IMR-90 (cell line): ENCODE data around the gene TMEM43. TPM values are rescaled to one million over a fixed set of nuclear protein-coding genes. Genes with fewer than 3 reads are reported as not detected.

Experiments used
- ATAC-seq: fragments of 200-7000 bp; cut with Tn5 transposase; 2 replicates; pipeline ENCODE4 v1.9.1; 2020; ENCODE audit warnings: low read depth, mild to moderate bottlenecking, moderate library complexity
- BruUV-seq: library from RNA; stranded (reverse); fragments of 400-500 nt; replicated peaks from 2 replicates; lab custom pipeline; 2021; lab: Mats Ljungman, UMichigan
- CTCF ChIA-PET: fragments of 300-600 bp; formaldehyde crosslinking; extraction: SDS; loops from one replicate; lab custom pipeline; 2021; ENCODE audit warnings: antibody characterized with exemption; lab: Yijun Ruan, JAX
- POLR2A ChIA-PET: fragments of 300-600 bp; sonication (Branson Sonifier 250); formaldehyde crosslinking; loops from one replicate; lab custom pipeline; 2022; ENCODE audit warnings: antibody characterized with exemption; ENCODE audit not compliant: unreplicated experiment; lab: Charles Lee
- DNase-seq: peaks from one replicate; pipeline ENCODE4 v3.0.0; 2013
- H2AFZ ChIP-seq: replicated peaks from 2 replicates; pipeline ENCODE3; 2013; ENCODE audit warnings: low read length, mild to moderate bottlenecking; ENCODE audit not compliant: poor library complexity
- H2AK5ac ChIP-seq: 2 replicates; pipeline ENCODE4 v1.6.1; 2013; ENCODE audit warnings: low read depth, low read length, inconsistent platforms
- H2AK9ac ChIP-seq: replicated peaks from 2 replicates; pipeline ENCODE3; 2013; ENCODE audit warnings: mild to moderate bottlenecking, low read depth, low read length, moderate library complexity; ENCODE audit not compliant: poor library complexity
- H2BK120ac ChIP-seq: 2 replicates; pipeline ENCODE4 v1.6.1; 2013; ENCODE audit warnings: low read depth, low read length, inconsistent platforms
- H2BK15ac ChIP-seq: 3 replicates; pipeline ENCODE4 v1.6.1; 2013; ENCODE audit warnings: low read depth, low read length, inconsistent platforms
- H2BK20ac ChIP-seq: 2 replicates; pipeline ENCODE4 v1.6.1; 2013; ENCODE audit warnings: low read depth, mild to moderate bottlenecking, inconsistent platforms, low read length, moderate library complexity
- H2BK5ac ChIP-seq: 2 replicates; pipeline ENCODE4 v1.6.1; 2013; ENCODE audit warnings: mild to moderate bottlenecking, low read depth, low read length, inconsistent platforms; ENCODE audit not compliant: poor library complexity, severe bottlenecking
- H3K14ac ChIP-seq: replicated peaks from 2 replicates; pipeline ENCODE4 v1.6.1; 2013; ENCODE audit warnings: low read depth, low read length, inconsistent platforms
- H3K18ac ChIP-seq: 2 replicates; pipeline ENCODE4 v1.6.1; 2013; ENCODE audit warnings: low read depth, low read length, control low read depth
- H3K23ac ChIP-seq: 2 replicates; pipeline ENCODE4 v1.6.1; 2013; ENCODE audit warnings: low read depth, low read length, inconsistent platforms
- H3K27ac ChIP-seq: 2 replicates; pipeline ENCODE4 v1.5.1; 2013; ENCODE audit warnings: mild to moderate bottlenecking, control low read depth, low read length; ENCODE audit not compliant: insufficient read depth
- H3K27me3 ChIP-seq: 2 replicates; pipeline ENCODE4 v1.6.1; 2013; ENCODE audit warnings: low read length; ENCODE audit not compliant: control insufficient read depth, insufficient read depth
- H3K36me3 ChIP-seq: 2 replicates; pipeline ENCODE4 v1.6.1; 2013; ENCODE audit warnings: low read length, mixed read lengths; ENCODE audit not compliant: control insufficient read depth, insufficient read depth
- H3K4ac ChIP-seq: 2 replicates; pipeline ENCODE4 v1.6.1; 2013; ENCODE audit warnings: low read depth, low read length, inconsistent platforms
- H3K4me1 ChIP-seq: 2 replicates; pipeline ENCODE4 v1.6.1; 2013; ENCODE audit warnings: low read length, mixed read lengths; ENCODE audit not compliant: control insufficient read depth, insufficient read depth
- H3K4me2 ChIP-seq: 2 replicates; pipeline ENCODE4 v1.6.1; 2013; ENCODE audit warnings: low read depth, mild to moderate bottlenecking, control low read depth, low read length, moderate library complexity
- H3K4me3 ChIP-seq: 2 replicates; pipeline ENCODE4 v1.5.1; 2013; ENCODE audit warnings: low read depth, mild to moderate bottlenecking, control low read depth, low read length, moderate library complexity; ENCODE audit not compliant: insufficient read depth
- H3K56ac ChIP-seq: 2 replicates; pipeline ENCODE4 v1.6.1; 2013; ENCODE audit warnings: low read length, inconsistent platforms; ENCODE audit not compliant: insufficient read depth; ENCODE audit errors: extremely low read depth
- H3K79me1 ChIP-seq, 2 experiments: 2 replicates each; pipeline ENCODE4 v1.6.1; 2013; ENCODE audit warnings: low read length in 2 of 2, inconsistent platforms in 1 of 2, low read depth in 1 of 2
- H3K9ac ChIP-seq: 2 replicates; pipeline ENCODE4 v1.6.1; 2013; ENCODE audit warnings: low read depth, low read length, control low read depth
- H3K9me1 ChIP-seq: 2 replicates; pipeline ENCODE4 v1.6.1; 2013; ENCODE audit warnings: low read length, inconsistent platforms; ENCODE audit not compliant: insufficient read depth
- H3K9me3 ChIP-seq: 2 replicates; pipeline ENCODE4 v1.6.1; 2013; ENCODE audit warnings: low read length; ENCODE audit not compliant: control insufficient read depth, insufficient read depth
- H4K20me1 ChIP-seq: 2 replicates; pipeline ENCODE4 v1.6.1; 2013; ENCODE audit warnings: low read length, inconsistent platforms; ENCODE audit not compliant: insufficient read depth
- H4K5ac ChIP-seq: 2 replicates; pipeline ENCODE4 v1.6.1; 2013; ENCODE audit warnings: mild to moderate bottlenecking, low read depth, low read length, control low read depth
- H4K8ac ChIP-seq, 2 experiments: 2 replicates each; pipeline ENCODE4 v1.6.1; 2013; ENCODE audit warnings: low read depth in 2 of 2, low read length in 2 of 2, control low read depth in 1 of 2, inconsistent platforms in 1 of 2
- H4K91ac ChIP-seq: 2 replicates; pipeline ENCODE4 v1.6.1; 2013; ENCODE audit warnings: low read depth, low read length, inconsistent platforms; ENCODE audit not compliant: insufficient read depth
- BHLHE40 ChIP-seq: fragments of 150-350 bp; IDR thresholded peaks from 2 replicates; pipeline ENCODE4 v1.6.1; 2016; ENCODE audit warnings: mild to moderate bottlenecking, low read depth, low read length
- CEBPB ChIP-seq: IDR thresholded peaks from 2 replicates; pipeline ENCODE4 v1.6.1; 2012; ENCODE audit warnings: low read depth, low read length, improper control_type of control experiment
- CHD1 ChIP-seq: IDR thresholded peaks from 2 replicates; pipeline ENCODE4 v1.6.1; 2012; ENCODE audit warnings: low read depth, low read length, improper control_type of control experiment
- ELK1 ChIP-seq: fragments of 150-350 bp; IDR thresholded peaks from 2 replicates; pipeline ENCODE4 v1.6.1; 2016; ENCODE audit warnings: low read depth, mild to moderate bottlenecking, low read length, moderate library complexity, borderline replicate concordance
- FOS ChIP-seq: fragments of 150-350 bp; IDR thresholded peaks from 2 replicates; pipeline ENCODE4 v1.6.1; 2016; ENCODE audit warnings: low read depth, low read length
- MAFK ChIP-seq: IDR thresholded peaks from 2 replicates; pipeline ENCODE4 v1.6.1; 2012; ENCODE audit warnings: low read depth, low read length, improper control_type of control experiment
- MAZ ChIP-seq: IDR thresholded peaks from 2 replicates; pipeline ENCODE4 v1.6.1; 2012; ENCODE audit warnings: low read depth, mild to moderate bottlenecking, low read length, improper control_type of control experiment, moderate library complexity, borderline replicate concordance
- MXI1 ChIP-seq: IDR thresholded peaks from 2 replicates; pipeline ENCODE4 v1.6.1; 2012; ENCODE audit warnings: low read depth, mild to moderate bottlenecking, low read length, moderate library complexity, borderline replicate concordance
- NFE2L2 ChIP-seq: fragments of 150-350 bp; IDR thresholded peaks from 2 replicates; pipeline ENCODE4 v1.6.1; 2016; ENCODE audit warnings: low read depth, mild to moderate bottlenecking, low read length
- POLR2A ChIP-seq: IDR thresholded peaks from 2 replicates; pipeline ENCODE4 v1.6.1; 2012; ENCODE audit warnings: mild to moderate bottlenecking, low read depth, low read length
- RAD21 ChIP-seq: IDR thresholded peaks from 2 replicates; pipeline ENCODE4 v1.6.1; 2012; ENCODE audit warnings: low read length, improper control_type of control experiment
- RCOR1 ChIP-seq: IDR thresholded peaks from 2 replicates; pipeline ENCODE4 v1.6.1; 2012; ENCODE audit warnings: mild to moderate bottlenecking, low read length, improper control_type of control experiment; ENCODE audit not compliant: insufficient replicate concordance
- RFX5 ChIP-seq: IDR thresholded peaks from 2 replicates; pipeline ENCODE4 v1.8.0; 2012; ENCODE audit warnings: low read depth, mild to moderate bottlenecking, low read length, moderate library complexity
- SMC3 ChIP-seq: fragments of 150-350 bp; IDR thresholded peaks from 2 replicates; pipeline ENCODE4 v1.6.1; 2016; ENCODE audit warnings: low read depth, mild to moderate bottlenecking, antibody characterized with exemption, low read length, moderate library complexity
- USF2 ChIP-seq: fragments of 150-350 bp; IDR thresholded peaks from 2 replicates; pipeline ENCODE4 v1.6.1; 2017; ENCODE audit warnings: mild to moderate bottlenecking, antibody characterized with exemption, low read length, low read depth
- WGBS, 2 experiments: methylation state at CpG; one replicate each; pipeline versions ENCODE4 v1.1.5 to v1.1.7; 2013; ENCODE audit warnings: missing lambda C conversion rate in 2 of 2; ENCODE audit not compliant: insufficient read length in 1 of 2; ENCODE audit errors: extremely low coverage in 2 of 2; 5-methylcytosine and 5-hydroxymethylcytosine counted together
- dilution Hi-C: fragments of 300-500 bp; cut with HindIII; formaldehyde crosslinking; loops from one replicate; pipeline ENCODE4 v1.14.3; 2018; ENCODE audit warnings: low sequenced_read_pairs; ENCODE audit not compliant: unreplicated experiment
- in situ Hi-C: fragments of 300-500 bp; cut with MboI; formaldehyde crosslinking; loops from 3 replicates; pipeline ENCODE4 v1.14.3; 2019; ENCODE audit warnings: low sequenced_read_pairs, inconsistent platforms, mixed read lengths
- intact Hi-C: fragments of 100-400 bp; cut with micrococcal nuclease; formaldehyde crosslinking; loops from 2 replicates; pipeline ENCODE4 v1.10.0; 2022
- polyA plus RNA-seq, 3 experiments: library from polyadenylated mRNA; depleted of rRNA; stranded (reverse); fragments of >200 nt; gene quantifications; 2 replicates each; pipeline ENCODE4 v1.2.3, GENCODE V29; 2012; ENCODE audit warnings: low replicate concordance in 1 of 3
- total RNA-seq: library from RNA; depleted of rRNA; stranded (reverse); fragments of >200 nt; gene quantifications from 2 replicates; pipeline ENCODE4 v1.2.3, GENCODE V29; 2012
- TF ChIP-seq, protein P1 (sequence below): conservative IDR thresholded peaks from 2 replicates; pipeline ENCODE4 v1.5.1; 2012; ENCODE audit warnings: mild to moderate bottlenecking, low read depth, low read length, improper control_type of control experiment

TMEM43 gene
- total and polyA plus RNA-seq, 2 of the 4 experiments (the other 2 are of a cell fraction): 109 to 114 TPM

DNA sequence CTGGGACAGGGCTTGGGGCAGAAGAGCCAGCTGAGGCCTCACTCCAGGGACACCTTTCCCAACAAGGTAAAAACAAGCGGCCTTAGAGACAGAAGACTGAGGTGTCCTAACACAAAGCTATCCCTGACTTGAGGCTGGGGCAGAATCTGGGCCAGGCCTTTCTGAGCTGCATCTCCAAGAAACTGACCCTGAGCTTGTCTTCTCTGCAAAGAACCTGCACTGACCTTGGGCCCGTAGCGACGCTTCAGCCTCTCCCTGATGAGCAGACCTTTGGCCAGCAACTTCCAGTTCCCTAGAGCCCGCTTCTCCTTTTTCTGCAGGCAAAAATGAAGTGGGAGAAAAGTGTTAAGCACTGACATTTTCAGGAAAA lies 22.2 kb downstream of the TMEM43 start:
- no peak overlapping the region for H4K5ac ChIP-seq
- peaks cover 7% of the 10 kb centered on the region for H4K20me1 ChIP-seq
- no peak overlapping the region for H3K4me3 ChIP-seq
- ChIA-PET POLR2A (no interaction called here), CTCF (no interaction called here)
- H2AK5ac ChIP-seq: no peak overlapping the region
- no peak overlapping the region for H3K4me2 ChIP-seq
- no peak overlapping the region for H3K27ac ChIP-seq
- in situ Hi-C loops: loop anchor here (25.0 kb wide), 1 partner anchor 110 kb away; no protein-coding TSS in a partner anchor
- no peak for TF ChIP-seq MAFK
- TF ChIP-seq BHLHE40: no peak
- TF ChIP-seq CEBPB: no peak
- TF ChIP-seq RAD21: no peak
- TF ChIP-seq NFE2L2: no peak
- TF ChIP-seq SMC3: no peak
- no peak for TF ChIP-seq RCOR1
- no peak for TF ChIP-seq RFX5
- TF ChIP-seq ELK1: no peak
- TF ChIP-seq, protein P1, sequence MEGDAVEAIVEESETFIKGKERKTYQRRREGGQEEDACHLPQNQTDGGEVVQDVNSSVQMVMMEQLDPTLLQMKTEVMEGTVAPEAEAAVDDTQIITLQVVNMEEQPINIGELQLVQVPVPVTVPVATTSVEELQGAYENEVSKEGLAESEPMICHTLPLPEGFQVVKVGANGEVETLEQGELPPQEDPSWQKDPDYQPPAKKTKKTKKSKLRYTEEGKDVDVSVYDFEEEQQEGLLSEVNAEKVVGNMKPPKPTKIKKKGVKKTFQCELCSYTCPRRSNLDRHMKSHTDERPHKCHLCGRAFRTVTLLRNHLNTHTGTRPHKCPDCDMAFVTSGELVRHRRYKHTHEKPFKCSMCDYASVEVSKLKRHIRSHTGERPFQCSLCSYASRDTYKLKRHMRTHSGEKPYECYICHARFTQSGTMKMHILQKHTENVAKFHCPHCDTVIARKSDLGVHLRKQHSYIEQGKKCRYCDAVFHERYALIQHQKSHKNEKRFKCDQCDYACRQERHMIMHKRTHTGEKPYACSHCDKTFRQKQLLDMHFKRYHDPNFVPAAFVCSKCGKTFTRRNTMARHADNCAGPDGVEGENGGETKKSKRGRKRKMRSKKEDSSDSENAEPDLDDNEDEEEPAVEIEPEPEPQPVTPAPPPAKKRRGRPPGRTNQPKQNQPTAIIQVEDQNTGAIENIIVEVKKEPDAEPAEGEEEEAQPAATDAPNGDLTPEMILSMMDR: no peak
- TF ChIP-seq USF2: no peak
- no peak for TF ChIP-seq MXI1
- TF ChIP-seq POLR2A: no peak
- TF ChIP-seq MAZ: no peak
- TF ChIP-seq CHD1: no peak
- no peak for TF ChIP-seq FOS
- no peaks in the 10 kb centered on the region for H3K9me3 ChIP-seq
- no peak overlapping the region for H2BK20ac ChIP-seq
- H4K91ac ChIP-seq: no peak overlapping the region
- ATAC-seq (no peak), DNase-seq (no peak)
- H3K9me1 ChIP-seq: peaks cover 17% of the 10 kb centered on the region; the same call in 1 of the 2 replicates
- H3K27me3 ChIP-seq: no peaks in the 10 kb centered on the region
- no peak overlapping the region for H2AFZ ChIP-seq
- H2BK15ac ChIP-seq: no peak overlapping the region
- H4K8ac ChIP-seq: no peak overlapping the region
- no peak overlapping the region for H2BK5ac ChIP-seq
- no peak overlapping the region for H2AK9ac ChIP-seq
- no peak overlapping the region for H3K23ac ChIP-seq
- peaks cover 51% of the 10 kb centered on the region for H3K36me3 ChIP-seq
- H3K4ac ChIP-seq: no peak overlapping the region
- WGBS, 2 experiments: 83% methylated on average over 1 of the region's 5 CpGs; no CpG with 5 or more reads in 1 of the 2 experiments
- intact Hi-C loops: no loop called here
- H3K14ac ChIP-seq: no peak overlapping the region
- peaks cover 0 to 8% of the 10 kb centered on the region in 2 experiments; a peak in 2 of 4 replicates for H3K79me1 ChIP-seq
- BruUV-seq: no TSS peak
- no peak overlapping the region for H3K9ac ChIP-seq
- H3K18ac ChIP-seq: no peak overlapping the region
- no peak overlapping the region for H3K56ac ChIP-seq
- peaks cover 18% of the 10 kb centered on the region for H3K4me1 ChIP-seq
- H2BK120ac ChIP-seq: no peak overlapping the region
- dilution Hi-C loops: no loop called here
